ENCODE results near the gene ICAM5. TPM values are rescaled to one million over a fixed set of nuclear protein-coding genes. Genes with fewer than 3 reads are reported as not detected.
A peak's percentile ranks its signal among the peaks of the same experiment; 100 is the strongest.

Gene ICAM5
- total and polyA plus RNA-seq, 9 of the 15 experiments (the other 6 are each of a cell fraction or from before 2014, with no cell fraction given): 0.10 to 114 (median 13.7) TPM

DNA sequence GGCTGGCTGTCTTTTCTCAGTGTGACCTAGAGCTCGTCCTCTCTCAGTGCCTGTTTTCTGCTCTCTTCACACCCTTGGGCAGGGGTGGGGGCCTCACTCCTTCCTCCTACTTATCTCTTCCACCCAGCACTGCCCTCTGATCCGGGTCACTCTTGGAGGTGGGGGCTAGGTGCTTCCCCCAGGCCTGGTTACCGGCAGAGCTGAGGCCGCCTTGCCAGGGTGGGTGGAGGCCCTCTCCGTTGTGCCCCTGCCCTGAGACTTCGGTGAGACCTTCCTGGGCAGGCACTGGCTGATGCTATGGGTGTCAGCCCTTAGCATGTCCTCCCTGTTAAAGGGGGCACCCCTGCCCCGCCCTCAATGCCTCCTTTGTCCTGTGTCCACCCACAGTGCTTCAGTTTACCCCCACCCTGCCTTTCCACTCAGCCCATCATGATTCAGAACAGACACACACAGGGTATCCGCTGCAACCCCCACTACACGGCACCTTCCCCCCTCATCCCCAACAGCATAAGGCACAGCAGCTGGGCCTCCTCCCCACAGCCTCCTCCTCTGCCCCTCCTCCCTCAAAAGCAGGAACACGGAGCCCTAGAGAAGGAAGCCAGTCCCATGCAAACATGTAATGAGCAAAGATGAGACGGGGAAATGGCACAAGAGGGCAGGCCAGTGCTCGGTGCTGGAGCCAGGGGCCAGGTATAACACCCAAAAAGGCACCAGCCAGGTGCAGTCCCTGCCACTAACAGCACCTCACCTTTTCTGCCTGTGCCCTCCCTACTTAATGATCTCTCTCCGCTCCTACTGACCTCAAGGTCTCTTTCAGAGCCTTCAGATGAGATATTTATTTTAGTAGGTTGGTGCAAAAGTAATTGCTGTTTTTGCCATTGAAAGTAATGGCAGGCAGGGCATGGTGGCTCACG is 10.1 kb downstream of the ICAM5 start (continued):
- TF ChIP-seq, protein P1, sequence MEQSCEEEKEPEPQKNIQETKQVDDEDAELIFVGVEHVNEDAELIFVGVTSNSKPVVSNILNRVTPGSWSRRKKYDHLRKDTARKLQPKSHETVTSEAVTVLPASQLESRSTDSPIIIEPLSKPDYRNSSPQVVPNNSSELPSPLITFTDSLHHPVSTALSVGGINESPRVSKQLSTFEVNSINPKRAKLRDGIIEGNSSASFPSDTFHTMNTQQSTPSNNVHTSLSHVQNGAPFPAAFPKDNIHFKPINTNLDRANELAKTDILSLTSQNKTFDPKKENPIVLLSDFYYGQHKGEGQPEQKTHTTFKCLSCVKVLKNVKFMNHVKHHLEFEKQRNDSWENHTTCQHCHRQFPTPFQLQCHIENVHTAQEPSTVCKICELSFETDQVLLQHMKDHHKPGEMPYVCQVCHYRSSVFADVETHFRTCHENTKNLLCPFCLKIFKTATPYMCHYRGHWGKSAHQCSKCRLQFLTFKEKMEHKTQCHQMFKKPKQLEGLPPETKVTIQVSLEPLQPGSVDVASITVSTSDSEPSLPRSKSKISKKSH (CRISPR knock-in tag; IDR thresholded peaks at IDR 0.05): no peak
- TF ChIP-seq MXD1 (CRISPR knock-in tag; IDR thresholded peaks at IDR 0.05; ENCODE audit: borderline replicate concordance, poor library complexity, severe bottlenecking): no peak
- peak; percentile 73 for TF ChIP-seq NCOA1 (IDR thresholded peaks at IDR 0.05; ENCODE audit: low read depth)
- no peak for TF ChIP-seq FOXA1 (IDR thresholded peaks at IDR 0.05; ENCODE audit: borderline replicate concordance)
- TF ChIP-seq, protein P2, sequence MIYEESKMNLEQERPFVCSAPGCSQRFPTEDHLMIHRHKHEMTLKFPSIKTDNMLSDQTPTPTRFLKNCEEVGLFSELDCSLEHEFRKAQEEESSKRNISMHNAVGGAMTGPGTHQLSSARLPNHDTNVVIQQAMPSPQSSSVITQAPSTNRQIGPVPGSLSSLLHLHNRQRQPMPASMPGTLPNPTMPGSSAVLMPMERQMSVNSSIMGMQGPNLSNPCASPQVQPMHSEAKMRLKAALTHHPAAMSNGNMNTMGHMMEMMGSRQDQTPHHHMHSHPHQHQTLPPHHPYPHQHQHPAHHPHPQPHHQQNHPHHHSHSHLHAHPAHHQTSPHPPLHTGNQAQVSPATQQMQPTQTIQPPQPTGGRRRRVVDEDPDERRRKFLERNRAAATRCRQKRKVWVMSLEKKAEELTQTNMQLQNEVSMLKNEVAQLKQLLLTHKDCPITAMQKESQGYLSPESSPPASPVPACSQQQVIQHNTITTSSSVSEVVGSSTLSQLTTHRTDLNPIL (CRISPR knock-in tag; IDR thresholded peaks at IDR 0.05): no peak
- no peak for TF ChIP-seq ZNF280A (IDR thresholded peaks at IDR 0.05; ENCODE audit: low read depth, partially characterized antibody)
- TF ChIP-seq ZNF263 (CRISPR knock-in tag; IDR thresholded peaks at IDR 0.05; ENCODE audit: borderline replicate concordance): peak; percentile 100
- TF ChIP-seq HNRNPK (IDR thresholded peaks at IDR 0.05; ENCODE audit: low read depth, low read length, poor library complexity, severe bottlenecking): no peak
- TF ChIP-seq ZNF274 (IDR thresholded peaks at IDR 0.05; ENCODE audit: borderline replicate concordance, low read depth, low read length): no peak
- TF ChIP-seq, protein P3, sequence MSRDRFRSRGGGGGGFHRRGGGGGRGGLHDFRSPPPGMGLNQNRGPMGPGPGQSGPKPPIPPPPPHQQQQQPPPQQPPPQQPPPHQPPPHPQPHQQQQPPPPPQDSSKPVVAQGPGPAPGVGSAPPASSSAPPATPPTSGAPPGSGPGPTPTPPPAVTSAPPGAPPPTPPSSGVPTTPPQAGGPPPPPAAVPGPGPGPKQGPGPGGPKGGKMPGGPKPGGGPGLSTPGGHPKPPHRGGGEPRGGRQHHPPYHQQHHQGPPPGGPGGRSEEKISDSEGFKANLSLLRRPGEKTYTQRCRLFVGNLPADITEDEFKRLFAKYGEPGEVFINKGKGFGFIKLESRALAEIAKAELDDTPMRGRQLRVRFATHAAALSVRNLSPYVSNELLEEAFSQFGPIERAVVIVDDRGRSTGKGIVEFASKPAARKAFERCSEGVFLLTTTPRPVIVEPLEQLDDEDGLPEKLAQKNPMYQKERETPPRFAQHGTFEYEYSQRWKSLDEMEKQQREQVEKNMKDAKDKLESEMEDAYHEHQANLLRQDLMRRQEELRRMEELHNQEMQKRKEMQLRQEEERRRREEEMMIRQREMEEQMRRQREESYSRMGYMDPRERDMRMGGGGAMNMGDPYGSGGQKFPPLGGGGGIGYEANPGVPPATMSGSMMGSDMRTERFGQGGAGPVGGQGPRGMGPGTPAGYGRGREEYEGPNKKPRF (IDR thresholded peaks at IDR 0.05; ENCODE audit: low read depth, low read length): no peak
- TF ChIP-seq E4F1 (CRISPR knock-in tag; IDR thresholded peaks at IDR 0.05; ENCODE audit: borderline replicate concordance): no peak
- no peak for TF ChIP-seq ZNF184 (CRISPR knock-in tag; IDR thresholded peaks at IDR 0.05)
- TF ChIP-seq SMARCE1 (IDR thresholded peaks at IDR 0.05): peak; percentile 82
- no peak for TF ChIP-seq FOXK1 (CRISPR knock-in tag; IDR thresholded peaks at IDR 0.05; ENCODE audit: borderline replicate concordance)
- peak; percentile 70 for TF ChIP-seq NFIC (IDR thresholded peaks at IDR 0.05)
- peak; percentile 88; the same call in 1 of the 2 replicates for TF ChIP-seq CTBP1 (IDR thresholded peaks at IDR 0.05; ENCODE audit: borderline replicate concordance)

Measured in K562 (cell line).